Mononuclear cell (primary cell): Measurements from ENCODE around the gene SETBP1. TPM values are rescaled to one million over a fixed set of nuclear protein-coding genes. Genes with fewer than 3 reads are reported as not detected.
"Not testable (repeated sequence)": the region's sequence is repeated elsewhere in the genome, so short reads cannot be mapped to it uniquely, and the experiment has no call there.

ENCODE experiments used
- H3K27me3 ChIP-seq: 2 replicates; pipeline ENCODE4 v1.6.0; 2011; ENCODE audit warnings: low read length, control low read depth; ENCODE audit not compliant: insufficient read depth
- H3K4me1 ChIP-seq: 2 replicates; pipeline ENCODE4 v1.5.1; 2011; ENCODE audit warnings: mild to moderate bottlenecking, low read length, control low read depth; ENCODE audit not compliant: insufficient read depth
- H3K4me3 ChIP-seq: 2 replicates; pipeline ENCODE4 v1.5.1; 2011; ENCODE audit warnings: mild to moderate bottlenecking, low read length, moderate library complexity
- H3K9me3 ChIP-seq: 2 replicates; pipeline ENCODE4 v1.5.1; 2011; ENCODE audit warnings: low read depth, mild to moderate bottlenecking, control low read depth, low read length
- total RNA-seq: library from RNA; depleted of rRNA; stranded (reverse); fragments of >200 nt; gene quantifications from one replicate; pipeline ENCODE4 v1.2.3, GENCODE V29; 2012

SETBP1 gene
- total RNA-seq, 1 donor, result 5.0 TPM

- H3K4me3 ChIP-seq, result no peak overlapping the region
- H3K9me3 ChIP-seq, result no peaks in the 10 kb centered on the region
- H3K4me1 ChIP-seq, result peaks cover 3% of the 10 kb centered on the region
- H3K27me3 ChIP-seq, result no peaks in the 10 kb centered on the region
Observed at GRCh38 chr18:44788334-44788733, 107.6 kb downstream of the SETBP1 start.

GRCh38 chr18:44789710-44790109, 109.0 kb downstream of the SETBP1 start:
- H3K9me3 ChIP-seq, result no peaks in the 10 kb centered on the region
- H3K4me3 ChIP-seq, result no peak overlapping the region
- H3K4me1 ChIP-seq, result peaks cover 3% of the 10 kb centered on the region

GRCh38 chr18:44790860-44791259, 110.2 kb downstream of the SETBP1 start:
- H3K4me3 ChIP-seq, result no peak overlapping the region
- H3K27me3 ChIP-seq, result no peaks in the 10 kb centered on the region
- H3K9me3 ChIP-seq, result no peaks in the 10 kb centered on the region
- H3K4me1 ChIP-seq, result peaks cover 3% of the 10 kb centered on the region

More at GRCh38 chr18:44789710-44790109, 109.0 kb downstream of the SETBP1 start:
- H3K27me3 ChIP-seq, result no peaks in the 10 kb centered on the region

GRCh38 chr18:44791520-44791919, 110.8 kb downstream of the SETBP1 start:
- Histone ChIP-seq H3K27me3 (no peaks in the 10 kb centered on the region), H3K4me1 (peaks cover 3% of the 10 kb centered on the region), H3K9me3 (no peaks in the 10 kb centered on the region), H3K4me3 (no peak overlapping the region)

GRCh38 chr18:44792456-44793061, 111.9 kb downstream of the SETBP1 start:
- no peak overlapping the region for H3K4me3 ChIP-seq
- H3K9me3 ChIP-seq, result no peaks in the 10 kb centered on the region
- H3K4me1 ChIP-seq, result peaks cover 3% of the 10 kb centered on the region
- H3K27me3 ChIP-seq, result no peaks in the 10 kb centered on the region

GRCh38 chr18:44793194-44793593, 112.5 kb downstream of the SETBP1 start:
- H3K4me1 ChIP-seq, result peaks cover 2% of the 10 kb centered on the region
- H3K27me3 ChIP-seq, result no peaks in the 10 kb centered on the region
- no peak overlapping the region for H3K4me3 ChIP-seq
- no peaks in the 10 kb centered on the region for H3K9me3 ChIP-seq

- H3K27me3 ChIP-seq, result no peaks in the 10 kb centered on the region
- no peak overlapping the region for H3K4me3 ChIP-seq
- H3K9me3 ChIP-seq, result no peaks in the 10 kb centered on the region
- H3K4me1 ChIP-seq, result peaks cover 6% of the 10 kb centered on the region
Observed at GRCh38 chr18:44793685-44794084, 113.0 kb downstream of the SETBP1 start.

GRCh38 chr18:44795241-44795640, 114.6 kb downstream of the SETBP1 start:
- Histone ChIP-seq H3K9me3 (no peaks in the 10 kb centered on the region), H3K4me3 (no peak overlapping the region), H3K4me1 (peaks cover 20% of the 10 kb centered on the region), H3K27me3 (no peaks in the 10 kb centered on the region)

GRCh38 chr18:44796429-44797428, 116.0 kb downstream of the SETBP1 start:
- Histone ChIP-seq H3K9me3 (no peaks in the 10 kb centered on the region), H3K4me1 (peaks cover 23% of the 10 kb centered on the region), H3K4me3 (no peak overlapping the region), H3K27me3 (no peaks in the 10 kb centered on the region)

- H3K4me1 ChIP-seq, result peaks cover 23% of the 10 kb centered on the region
- H3K9me3 ChIP-seq, result no peaks in the 10 kb centered on the region
- no peak overlapping the region for H3K4me3 ChIP-seq
- no peaks in the 10 kb centered on the region for H3K27me3 ChIP-seq
Observed at GRCh38 chr18:44798433-44799048, 117.9 kb downstream of the SETBP1 start.

- Histone ChIP-seq H3K4me1 (peaks cover 23% of the 10 kb centered on the region), H3K27me3 (no peaks in the 10 kb centered on the region), H3K9me3 (no peaks in the 10 kb centered on the region), H3K4me3 (no peak overlapping the region)
Observed at GRCh38 chr18:44799382-44799906, 118.8 kb downstream of the SETBP1 start.

GRCh38 chr18:44799907-44800421, 119.3 kb downstream of the SETBP1 start:
- Histone ChIP-seq H3K4me1 (peaks cover 23% of the 10 kb centered on the region), H3K4me3 (no peak overlapping the region), H3K9me3 (no peaks in the 10 kb centered on the region), H3K27me3 (no peaks in the 10 kb centered on the region)

GRCh38 chr18:44800766-44801165, 120.1 kb downstream of the SETBP1 start:
- H3K9me3 ChIP-seq, H3K4me3 ChIP-seq, H3K27me3 ChIP-seq: not testable (repeated sequence)
- peaks cover 27% of the 10 kb centered on the region for H3K4me1 ChIP-seq

GRCh38 chr18:44801781-44802180, 121.1 kb downstream of the SETBP1 start:
- Histone ChIP-seq H3K4me1 (peaks cover 28% of the 10 kb centered on the region), H3K4me3 (no peak overlapping the region), H3K27me3 (no peaks in the 10 kb centered on the region), H3K9me3 (no peaks in the 10 kb centered on the region)

- Histone ChIP-seq H3K4me1 (peaks cover 28% of the 10 kb centered on the region), H3K9me3 (no peaks in the 10 kb centered on the region), H3K27me3 (no peaks in the 10 kb centered on the region), H3K4me3 (no peak overlapping the region)
Observed at GRCh38 chr18:44802508-44802907, 121.8 kb downstream of the SETBP1 start.
